ENCODE measurements around the gene DUSP15.
A peak's percentile ranks its signal among the peaks of the same experiment; 100 is the strongest.
"Not testable (repeated sequence)": the region's sequence is repeated elsewhere in the genome, so short reads cannot be mapped to it uniquely, and the experiment has no call there.

The DUSP15 gene

GRCh38 chr20:31869942-31870725 lies at the start of gene DUSP15, which contains the start of gene TTLL9:
DUSP15 (minus strand) TSS chr20:31870527; CDS start chr20:31870337, 190 bp downstream.
TTLL9 (plus strand) TSS chr20:31870634; CDS start chr20:31871127, 493 bp downstream.
- peak; percentile 47 for DNase-seq (ENCODE audit: low spot score)

GRCh38 chr20:31919410-31920155 lies 49.3 kb upstream of the DUSP15 start:
- DNase-seq (ENCODE audit: low spot score), result no peak

- DNase-seq (ENCODE audit: low spot score), result no peak
Observed at GRCh38 chr20:31918466-31919105, 48.3 kb upstream of the DUSP15 start.

GRCh38 chr20:31917962-31918412 lies 47.7 kb upstream of the DUSP15 start:
- not testable (repeated sequence) for DNase-seq (ENCODE audit: low spot score)

- no peak for DNase-seq (ENCODE audit: low spot score)
Observed at GRCh38 chr20:31916708-31917107, 46.4 kb upstream of the DUSP15 start.

- no peak for DNase-seq (ENCODE audit: low spot score)
Observed at GRCh38 chr20:31915491-31916280, 45.4 kb upstream of the DUSP15 start.

- DNase-seq (ENCODE audit: low spot score), result no peak
Observed at GRCh38 chr20:31914170-31914569, 43.8 kb upstream of the DUSP15 start.

GRCh38 chr20:31913431-31914157 lies 43.3 kb upstream of the DUSP15 start:
- no peak for DNase-seq (ENCODE audit: low spot score)

- DNase-seq (ENCODE audit: low spot score), result no peak
Observed at GRCh38 chr20:31910071-31910803, 39.9 kb upstream of the DUSP15 start.

- DNase-seq (ENCODE audit: low spot score), result no peak
Observed at GRCh38 chr20:31909253-31910070, 39.1 kb upstream of the DUSP15 start.

- DNase-seq (ENCODE audit: low spot score), result no peak
Observed at GRCh38 chr20:31908424-31908823, 38.1 kb upstream of the DUSP15 start.

GRCh38 chr20:31908016-31908415 lies 37.7 kb upstream of the DUSP15 start:
- DNase-seq (ENCODE audit: low spot score), result no peak

GRCh38 chr20:31907046-31907445 lies 36.7 kb upstream of the DUSP15 start:
- DNase-seq (ENCODE audit: low spot score), result no peak

GRCh38 chr20:31906001-31906400 lies 35.7 kb upstream of the DUSP15 start:
- no peak for DNase-seq (ENCODE audit: low spot score)

GRCh38 chr20:31903627-31904386 lies 33.5 kb upstream of the DUSP15 start:
- no peak for DNase-seq (ENCODE audit: low spot score)

GRCh38 chr20:31901615-31902014 lies 31.3 kb upstream of the DUSP15 start:
- no peak for DNase-seq (ENCODE audit: low spot score)

GRCh38 chr20:31897541-31897940 lies 27.2 kb upstream of the DUSP15 start:
- no peak for DNase-seq (ENCODE audit: low spot score)

- DNase-seq (ENCODE audit: low spot score), result no peak
Observed at GRCh38 chr20:31896049-31896448, 25.7 kb upstream of the DUSP15 start.
